IMR-90 (cell line): ENCODE measurements around the gene MCM6. TPM values are rescaled to one million over a fixed set of nuclear protein-coding genes. Genes with fewer than 3 reads are reported as not detected.
A peak's percentile ranks its signal among the peaks of the same experiment; 100 is the strongest.

ENCODE experiments used
- ATAC-seq: fragments of 200-7000 bp; cut with Tn5 transposase; 2 replicates; pipeline ENCODE4 v1.9.1; 2020; ENCODE audit warnings: low read depth, mild to moderate bottlenecking, moderate library complexity
- BruUV-seq: library from RNA; stranded (reverse); fragments of 400-500 nt; replicated peaks from 2 replicates; lab custom pipeline; 2021; lab: Mats Ljungman, UMichigan
- CTCF ChIA-PET: fragments of 300-600 bp; formaldehyde crosslinking; extraction: SDS; loops from one replicate; lab custom pipeline; 2021; ENCODE audit warnings: antibody characterized with exemption; lab: Yijun Ruan, JAX
- POLR2A ChIA-PET: fragments of 300-600 bp; sonication (Branson Sonifier 250); formaldehyde crosslinking; loops from one replicate; lab custom pipeline; 2022; ENCODE audit warnings: antibody characterized with exemption; ENCODE audit not compliant: unreplicated experiment; lab: Charles Lee
- DNase-seq: peaks from one replicate; pipeline ENCODE4 v3.0.0; 2013
- H2AFZ ChIP-seq: replicated peaks from 2 replicates; pipeline ENCODE3; 2013; ENCODE audit warnings: low read length, mild to moderate bottlenecking; ENCODE audit not compliant: poor library complexity
- H2AK5ac ChIP-seq: 2 replicates; pipeline ENCODE4 v1.6.1; 2013; ENCODE audit warnings: low read depth, low read length, inconsistent platforms
- H2AK9ac ChIP-seq: replicated peaks from 2 replicates; pipeline ENCODE3; 2013; ENCODE audit warnings: mild to moderate bottlenecking, low read depth, low read length, moderate library complexity; ENCODE audit not compliant: poor library complexity
- H2BK120ac ChIP-seq: 2 replicates; pipeline ENCODE4 v1.6.1; 2013; ENCODE audit warnings: low read depth, low read length, inconsistent platforms
- H2BK15ac ChIP-seq: 3 replicates; pipeline ENCODE4 v1.6.1; 2013; ENCODE audit warnings: low read depth, low read length, inconsistent platforms
- H2BK20ac ChIP-seq: 2 replicates; pipeline ENCODE4 v1.6.1; 2013; ENCODE audit warnings: low read depth, mild to moderate bottlenecking, inconsistent platforms, low read length, moderate library complexity
- H2BK5ac ChIP-seq: 2 replicates; pipeline ENCODE4 v1.6.1; 2013; ENCODE audit warnings: mild to moderate bottlenecking, low read depth, low read length, inconsistent platforms; ENCODE audit not compliant: poor library complexity, severe bottlenecking
- H3K14ac ChIP-seq: replicated peaks from 2 replicates; pipeline ENCODE4 v1.6.1; 2013; ENCODE audit warnings: low read depth, low read length, inconsistent platforms
- H3K18ac ChIP-seq: 2 replicates; pipeline ENCODE4 v1.6.1; 2013; ENCODE audit warnings: low read depth, low read length, control low read depth
- H3K23ac ChIP-seq: 2 replicates; pipeline ENCODE4 v1.6.1; 2013; ENCODE audit warnings: low read depth, low read length, inconsistent platforms
- H3K27ac ChIP-seq: 2 replicates; pipeline ENCODE4 v1.5.1; 2013; ENCODE audit warnings: mild to moderate bottlenecking, control low read depth, low read length; ENCODE audit not compliant: insufficient read depth
- H3K27me3 ChIP-seq: 2 replicates; pipeline ENCODE4 v1.6.1; 2013; ENCODE audit warnings: low read length; ENCODE audit not compliant: control insufficient read depth, insufficient read depth
- H3K36me3 ChIP-seq: 2 replicates; pipeline ENCODE4 v1.6.1; 2013; ENCODE audit warnings: low read length, mixed read lengths; ENCODE audit not compliant: control insufficient read depth, insufficient read depth
- H3K4ac ChIP-seq: 2 replicates; pipeline ENCODE4 v1.6.1; 2013; ENCODE audit warnings: low read depth, low read length, inconsistent platforms
- H3K4me1 ChIP-seq: 2 replicates; pipeline ENCODE4 v1.6.1; 2013; ENCODE audit warnings: low read length, mixed read lengths; ENCODE audit not compliant: control insufficient read depth, insufficient read depth
- H3K4me2 ChIP-seq: 2 replicates; pipeline ENCODE4 v1.6.1; 2013; ENCODE audit warnings: low read depth, mild to moderate bottlenecking, control low read depth, low read length, moderate library complexity
- H3K4me3 ChIP-seq: 2 replicates; pipeline ENCODE4 v1.5.1; 2013; ENCODE audit warnings: low read depth, mild to moderate bottlenecking, control low read depth, low read length, moderate library complexity; ENCODE audit not compliant: insufficient read depth
- H3K56ac ChIP-seq: 2 replicates; pipeline ENCODE4 v1.6.1; 2013; ENCODE audit warnings: low read length, inconsistent platforms; ENCODE audit not compliant: insufficient read depth; ENCODE audit errors: extremely low read depth
- H3K79me1 ChIP-seq, 2 experiments: 2 replicates each; pipeline ENCODE4 v1.6.1; 2013; ENCODE audit warnings: low read length in 2 of 2, inconsistent platforms in 1 of 2, low read depth in 1 of 2
- H3K9ac ChIP-seq: 2 replicates; pipeline ENCODE4 v1.6.1; 2013; ENCODE audit warnings: low read depth, low read length, control low read depth
- H3K9me1 ChIP-seq: 2 replicates; pipeline ENCODE4 v1.6.1; 2013; ENCODE audit warnings: low read length, inconsistent platforms; ENCODE audit not compliant: insufficient read depth
- H3K9me3 ChIP-seq: 2 replicates; pipeline ENCODE4 v1.6.1; 2013; ENCODE audit warnings: low read length; ENCODE audit not compliant: control insufficient read depth, insufficient read depth
- H4K20me1 ChIP-seq: 2 replicates; pipeline ENCODE4 v1.6.1; 2013; ENCODE audit warnings: low read length, inconsistent platforms; ENCODE audit not compliant: insufficient read depth
- H4K5ac ChIP-seq: 2 replicates; pipeline ENCODE4 v1.6.1; 2013; ENCODE audit warnings: mild to moderate bottlenecking, low read depth, low read length, control low read depth
- H4K8ac ChIP-seq, 2 experiments: 2 replicates each; pipeline ENCODE4 v1.6.1; 2013; ENCODE audit warnings: low read depth in 2 of 2, low read length in 2 of 2, control low read depth in 1 of 2, inconsistent platforms in 1 of 2
- H4K91ac ChIP-seq: 2 replicates; pipeline ENCODE4 v1.6.1; 2013; ENCODE audit warnings: low read depth, low read length, inconsistent platforms; ENCODE audit not compliant: insufficient read depth
- CEBPB ChIP-seq: IDR thresholded peaks from 2 replicates; pipeline ENCODE4 v1.6.1; 2012; ENCODE audit warnings: low read depth, low read length, improper control_type of control experiment
- MAFK ChIP-seq: IDR thresholded peaks from 2 replicates; pipeline ENCODE4 v1.6.1; 2012; ENCODE audit warnings: low read depth, low read length, improper control_type of control experiment
- WGBS, 2 experiments: methylation state at CpG; one replicate each; pipeline versions ENCODE4 v1.1.5 to v1.1.7; 2013; ENCODE audit warnings: missing lambda C conversion rate in 2 of 2; ENCODE audit not compliant: insufficient read length in 1 of 2; ENCODE audit errors: extremely low coverage in 2 of 2; 5-methylcytosine and 5-hydroxymethylcytosine counted together
- dilution Hi-C: fragments of 300-500 bp; cut with HindIII; formaldehyde crosslinking; loops from one replicate; pipeline ENCODE4 v1.14.3; 2018; ENCODE audit warnings: low sequenced_read_pairs; ENCODE audit not compliant: unreplicated experiment
- in situ Hi-C: fragments of 300-500 bp; cut with MboI; formaldehyde crosslinking; loops from 3 replicates; pipeline ENCODE4 v1.14.3; 2019; ENCODE audit warnings: low sequenced_read_pairs, inconsistent platforms, mixed read lengths
- intact Hi-C: fragments of 100-400 bp; cut with micrococcal nuclease; formaldehyde crosslinking; loops from 2 replicates; pipeline ENCODE4 v1.10.0; 2022
- polyA plus RNA-seq, 3 experiments: library from polyadenylated mRNA; depleted of rRNA; stranded (reverse); fragments of >200 nt; gene quantifications; 2 replicates each; pipeline ENCODE4 v1.2.3, GENCODE V29; 2012; ENCODE audit warnings: low replicate concordance in 1 of 3
- total RNA-seq: library from RNA; depleted of rRNA; stranded (reverse); fragments of >200 nt; gene quantifications from 2 replicates; pipeline ENCODE4 v1.2.3, GENCODE V29; 2012

Gene MCM6
- total and polyA plus RNA-seq, 2 of the 4 experiments (the other 2 are of a cell fraction): 21.4 to 29.6 TPM

DNA sequence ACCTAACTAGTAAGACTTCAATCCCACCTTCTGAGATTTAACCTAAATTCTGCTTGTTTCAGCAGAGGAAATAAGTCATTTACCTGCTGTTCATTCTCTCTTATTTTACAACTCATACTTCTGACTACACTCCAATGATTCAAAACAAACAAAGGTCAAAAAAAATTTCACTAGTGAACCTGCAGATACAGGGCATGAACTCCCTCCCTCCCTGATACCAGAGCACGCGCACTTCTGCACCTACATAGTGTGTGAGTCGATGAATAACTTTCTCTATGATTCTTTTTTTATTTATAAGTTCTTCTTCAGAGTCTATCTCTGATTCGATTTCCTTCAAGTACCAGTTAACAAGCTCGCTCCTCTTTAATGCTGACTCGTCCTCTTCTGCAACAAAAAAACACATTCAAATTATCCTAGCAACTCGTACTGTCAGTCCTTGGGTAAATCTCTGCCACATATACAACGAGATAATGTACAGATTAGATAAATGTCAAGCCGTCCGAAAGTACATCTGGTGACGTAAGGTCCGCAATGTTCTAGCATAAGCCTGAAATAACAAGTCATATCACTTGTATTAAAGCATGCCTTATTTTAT is 31.8 kb downstream of the MCM6 start:
- no peak overlapping the region for H2AK5ac ChIP-seq
- no peak overlapping the region for H4K91ac ChIP-seq
- H3K23ac ChIP-seq: no peak overlapping the region
- DNase-seq (no peak), ATAC-seq (no peak)
- H3K4me1 ChIP-seq: peaks cover 5% of the 10 kb centered on the region
- H3K36me3 ChIP-seq: peaks cover 10% of the 10 kb centered on the region
- H3K79me1 ChIP-seq: no peaks in the 10 kb centered on the region
- no peaks in the 10 kb centered on the region for H3K27me3 ChIP-seq
- TF ChIP-seq CEBPB (no peak), MAFK (0 out of 2 replicates have a peak, but pooled peaks have one; percentile 38)
- in situ Hi-C loops: no loop called here
- H3K9me1 ChIP-seq: no peaks in the 10 kb centered on the region
- H2BK120ac ChIP-seq: no peak overlapping the region
- no peak overlapping the region for H2BK5ac ChIP-seq
- CTCF ChIA-PET: no interaction called here
- H3K56ac ChIP-seq: no peak overlapping the region
- no peaks in the 10 kb centered on the region for H4K20me1 ChIP-seq
- H3K9me3 ChIP-seq: no peaks in the 10 kb centered on the region
- no peak overlapping the region for H2BK20ac ChIP-seq
- no peak overlapping the region for H4K8ac ChIP-seq
- H3K27ac ChIP-seq: no peak overlapping the region
- no peak overlapping the region for H3K9ac ChIP-seq
- H3K4me2 ChIP-seq: no peak overlapping the region
- POLR2A ChIA-PET: no interaction called here
- H2AFZ ChIP-seq: no peak overlapping the region
- H3K14ac ChIP-seq: no peak overlapping the region
- H3K18ac ChIP-seq: no peak overlapping the region
- H3K4me3 ChIP-seq: no peak overlapping the region
- no peak overlapping the region for H2BK15ac ChIP-seq
- WGBS, 2 experiments: 95% methylated on average over 4 of the region's 12 CpGs; no CpG with 5 or more reads in 1 of the 2 experiments
- dilution Hi-C loops: no loop called here
- no TSS peak for BruUV-seq
- no peak overlapping the region for H4K5ac ChIP-seq
- H3K4ac ChIP-seq: no peak overlapping the region
- H2AK9ac ChIP-seq: no peak overlapping the region
- intact Hi-C loops: no loop called here
